Fibroblast of villous mesenchyme (primary cell): ENCODE measurements around the gene CLNK. TPM values are rescaled to one million over a fixed set of nuclear protein-coding genes. Genes with fewer than 3 reads are reported as not detected.

Experiments used
- DNase-seq: peaks from one replicate; pipeline ENCODE4 v3.0.0-alpha.2; 2010; ENCODE audit warnings: low read depth
- H3K4me3 ChIP-seq: 2 replicates; pipeline ENCODE4 v1.5.1; 2011; ENCODE audit warnings: low read depth, mild to moderate bottlenecking, low read length
- total RNA-seq: library from RNA; depleted of rRNA; stranded (reverse); fragments of >200 nt; gene quantifications from 2 replicates; pipeline ENCODE4 v1.2.3, GENCODE V29; 2012
- TF ChIP-seq, protein P1 (sequence below): IDR thresholded peaks from 2 replicates; pipeline ENCODE4 v1.5.1; 2012; ENCODE audit warnings: low read depth, mild to moderate bottlenecking, low read length; ENCODE audit not compliant: insufficient read depth

CLNK gene
- total RNA-seq, 1 donor = not detected

DNA sequence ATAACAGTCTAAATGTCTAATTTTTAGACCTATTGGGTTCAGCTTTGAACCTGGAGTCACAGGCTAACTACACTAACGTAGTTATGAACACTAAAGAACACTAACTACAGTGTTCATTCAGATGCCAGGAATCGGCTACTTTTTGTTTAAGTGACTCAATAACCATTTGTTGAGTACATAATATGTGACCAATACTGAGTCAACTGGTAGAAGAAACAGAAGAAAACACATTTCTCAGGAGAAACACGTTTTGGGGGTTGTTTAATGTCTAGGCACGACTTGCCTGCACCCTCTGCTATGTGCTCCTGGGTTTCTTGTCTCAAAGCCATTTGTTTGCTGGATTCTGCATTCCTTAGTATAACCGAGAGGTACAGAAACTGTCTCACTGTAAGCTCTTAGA lies 18.6 kb upstream of the CLNK start:
- H3K4me3 ChIP-seq = no peak overlapping the region
- DNase-seq = no peak
- TF ChIP-seq, protein P1, sequence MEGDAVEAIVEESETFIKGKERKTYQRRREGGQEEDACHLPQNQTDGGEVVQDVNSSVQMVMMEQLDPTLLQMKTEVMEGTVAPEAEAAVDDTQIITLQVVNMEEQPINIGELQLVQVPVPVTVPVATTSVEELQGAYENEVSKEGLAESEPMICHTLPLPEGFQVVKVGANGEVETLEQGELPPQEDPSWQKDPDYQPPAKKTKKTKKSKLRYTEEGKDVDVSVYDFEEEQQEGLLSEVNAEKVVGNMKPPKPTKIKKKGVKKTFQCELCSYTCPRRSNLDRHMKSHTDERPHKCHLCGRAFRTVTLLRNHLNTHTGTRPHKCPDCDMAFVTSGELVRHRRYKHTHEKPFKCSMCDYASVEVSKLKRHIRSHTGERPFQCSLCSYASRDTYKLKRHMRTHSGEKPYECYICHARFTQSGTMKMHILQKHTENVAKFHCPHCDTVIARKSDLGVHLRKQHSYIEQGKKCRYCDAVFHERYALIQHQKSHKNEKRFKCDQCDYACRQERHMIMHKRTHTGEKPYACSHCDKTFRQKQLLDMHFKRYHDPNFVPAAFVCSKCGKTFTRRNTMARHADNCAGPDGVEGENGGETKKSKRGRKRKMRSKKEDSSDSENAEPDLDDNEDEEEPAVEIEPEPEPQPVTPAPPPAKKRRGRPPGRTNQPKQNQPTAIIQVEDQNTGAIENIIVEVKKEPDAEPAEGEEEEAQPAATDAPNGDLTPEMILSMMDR = no peak

DNA sequence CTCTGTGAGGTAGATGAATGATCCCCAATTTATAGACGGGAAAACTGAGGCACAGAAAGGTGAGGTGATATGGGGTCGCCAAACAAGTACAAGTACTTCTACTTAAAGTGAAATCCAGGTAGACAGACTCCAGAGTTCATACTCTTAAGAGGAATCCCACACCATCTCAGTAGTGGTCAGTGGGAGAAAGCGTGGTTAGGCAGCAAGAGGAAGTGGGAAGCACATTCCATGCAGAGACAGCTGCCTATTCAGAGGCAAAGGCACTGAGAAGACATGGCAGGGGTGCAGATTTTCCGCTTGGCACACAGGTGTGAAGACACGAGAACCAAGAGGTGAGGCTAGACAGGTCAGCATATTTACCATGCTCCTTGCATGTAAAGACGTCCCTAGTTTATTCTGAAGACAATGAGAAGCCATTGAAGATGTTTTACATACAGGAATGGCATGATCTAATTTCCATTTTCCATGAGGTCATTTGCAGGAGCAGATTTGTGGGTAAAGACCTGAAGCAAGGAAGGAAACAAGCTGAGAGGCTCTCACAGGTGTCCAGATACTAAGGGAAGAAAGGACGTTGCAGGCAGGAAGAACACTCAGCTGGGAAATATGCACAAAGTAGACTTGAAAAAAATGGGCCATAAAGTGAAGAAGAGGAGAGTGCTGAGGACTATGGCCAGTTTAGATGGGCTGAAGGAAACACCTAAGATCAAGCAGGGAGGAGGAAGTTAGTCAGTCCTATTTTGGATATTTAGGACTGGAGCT lies 17.3 kb upstream of the CLNK start:
- no peak for DNase-seq
- TF ChIP-seq, protein P1 = no peak
- H3K4me3 ChIP-seq = no peak overlapping the region

DNA sequence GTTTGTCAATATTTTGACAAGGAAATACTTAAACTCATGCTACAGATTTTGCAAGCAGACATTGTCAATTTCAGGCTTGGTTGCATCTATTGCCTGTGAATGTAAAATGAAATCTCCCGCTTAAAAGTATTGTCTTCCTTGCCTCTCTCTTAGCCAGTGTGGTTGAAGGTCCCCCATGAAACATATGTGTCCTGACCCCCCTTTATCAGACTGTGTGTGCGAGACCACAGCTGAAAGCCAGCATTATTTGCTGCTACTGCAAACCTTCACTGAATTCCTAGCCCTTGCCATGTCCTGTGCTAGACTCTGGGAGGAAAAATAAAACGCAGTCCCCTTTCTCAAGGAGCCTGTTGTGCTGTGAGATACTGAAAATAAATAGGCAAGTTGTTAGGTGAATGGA lies 16.6 kb upstream of the CLNK start:
- DNase-seq = no peak
- TF ChIP-seq, protein P1 = no peak
- no peak overlapping the region for H3K4me3 ChIP-seq

DNA sequence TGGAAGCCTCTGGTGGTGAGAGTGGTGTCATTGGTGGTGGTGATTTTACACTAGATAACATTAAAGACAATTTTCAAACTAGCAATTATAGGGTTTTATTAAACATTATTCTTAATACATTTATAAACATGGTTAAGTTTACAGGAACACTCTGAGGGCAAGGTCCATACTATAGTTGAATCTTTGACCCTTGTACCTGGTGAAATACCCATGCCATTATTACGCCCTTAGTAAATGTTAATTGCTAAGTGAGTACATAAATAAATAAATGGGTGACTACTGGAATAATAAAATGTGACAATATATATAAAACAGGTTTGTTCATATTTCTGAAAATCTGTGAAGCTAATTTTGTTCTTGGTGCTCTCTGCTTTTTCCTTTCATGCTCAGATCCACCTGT lies 13.6 kb upstream of the CLNK start:
- TF ChIP-seq, protein P1 = no peak
- H3K4me3 ChIP-seq = no peak overlapping the region
- no peak for DNase-seq

DNA sequence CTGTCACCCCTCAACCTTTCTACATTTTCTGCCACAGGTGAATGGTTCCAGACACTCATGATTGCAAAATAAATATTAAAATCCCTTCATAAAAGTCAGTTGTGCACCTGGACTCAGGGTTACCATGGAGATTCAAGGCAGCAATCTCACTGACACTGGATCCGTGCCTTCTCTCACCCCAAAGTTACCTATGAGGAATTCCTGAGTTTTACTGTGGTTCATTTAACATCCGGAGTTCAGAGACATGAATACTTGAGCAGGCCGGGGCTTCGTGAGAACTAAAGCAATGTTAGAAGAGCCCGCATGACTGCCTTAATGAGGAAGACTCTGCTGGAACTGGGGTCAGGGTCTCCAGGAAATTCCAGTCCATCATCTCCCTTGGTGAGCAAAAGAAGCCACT lies 12.5 kb upstream of the CLNK start:
- H3K4me3 ChIP-seq = no peak overlapping the region
- TF ChIP-seq, protein P1 = no peak
- no peak for DNase-seq

DNA sequence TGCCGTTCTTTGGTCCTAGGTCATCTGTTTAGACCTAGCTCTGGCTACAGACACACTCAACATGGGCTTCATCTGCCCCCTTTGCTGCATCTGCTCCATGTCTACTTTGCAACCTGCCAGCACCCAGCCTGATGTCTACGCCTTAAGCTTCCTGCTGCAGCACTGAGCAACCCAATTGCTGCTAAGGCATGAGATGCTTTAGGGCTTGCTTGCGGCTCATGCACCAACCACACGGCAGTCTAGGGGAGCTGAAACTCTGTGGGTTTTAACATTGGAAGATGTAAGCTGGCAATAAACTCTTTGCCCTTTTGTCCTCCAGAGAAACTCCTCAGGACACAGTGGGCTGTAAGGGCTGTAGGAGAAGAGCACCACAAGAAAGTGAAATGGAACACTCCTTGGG lies 11.7 kb upstream of the CLNK start:
- TF ChIP-seq, protein P1 = no peak
- DNase-seq = no peak
- H3K4me3 ChIP-seq = no peak overlapping the region

DNA sequence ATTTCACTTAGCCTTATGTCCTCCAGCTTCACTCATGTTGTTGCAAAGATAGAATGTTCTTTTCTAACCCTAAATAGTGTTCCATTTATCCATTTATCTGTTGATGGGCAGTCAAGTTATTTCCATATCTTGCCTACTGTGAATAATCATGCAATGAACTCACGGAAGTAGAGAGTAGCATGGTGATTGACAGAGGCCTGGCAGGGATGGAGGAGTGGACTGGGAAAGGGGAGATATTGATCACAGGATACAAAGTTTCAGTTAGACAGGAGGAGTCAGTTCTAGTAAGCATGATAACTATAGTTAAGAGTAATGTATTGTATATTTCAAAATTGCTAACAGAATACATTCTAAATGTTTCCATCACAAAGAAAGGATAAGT lies 10.3 kb upstream of the CLNK start:
- DNase-seq = no peak
- TF ChIP-seq, protein P1 = no peak
- H3K4me3 ChIP-seq = no peak overlapping the region
